NT2/D1 (cell line): Measurements from ENCODE around the gene AMZ2.
"Not testable (repeated sequence)": the region's sequence is repeated elsewhere in the genome, so short reads cannot be mapped to it uniquely, and the experiment has no call there.

Experiments used
- SUZ12 ChIP-seq: IDR thresholded peaks from 2 replicates; pipeline ENCODE4 v1.6.1; 2011; ENCODE audit not compliant: insufficient read length, insufficient read depth; ENCODE audit errors: extremely low read depth
- YY1 ChIP-seq: IDR thresholded peaks from 2 replicates; pipeline ENCODE4 v1.6.1; 2011; ENCODE audit not compliant: insufficient read length, insufficient read depth

DNA sequence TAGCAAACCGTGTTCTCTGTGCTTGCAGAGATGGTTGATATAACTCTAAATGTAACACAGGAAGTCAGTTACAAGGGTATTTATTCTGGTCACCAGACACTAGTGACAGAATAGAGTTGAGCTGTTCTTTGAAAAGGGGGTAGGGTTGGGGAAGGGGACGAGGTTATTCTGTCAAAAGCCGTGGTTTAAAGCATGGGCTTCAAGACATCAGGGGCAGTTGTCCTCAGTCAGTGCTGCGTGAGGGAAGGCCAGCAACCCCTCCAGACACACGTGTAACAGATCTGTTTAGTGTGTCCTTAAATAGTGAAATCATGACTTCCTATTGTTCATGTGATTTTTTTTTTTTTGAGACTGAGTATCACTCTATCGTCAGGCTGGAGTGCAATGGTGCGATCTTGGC, 5.6 kb downstream of the AMZ2 start:
- not testable (repeated sequence) for TF ChIP-seq SUZ12, YY1
